ENCODE data around the gene AARS2.

The AARS2 gene

DNA sequence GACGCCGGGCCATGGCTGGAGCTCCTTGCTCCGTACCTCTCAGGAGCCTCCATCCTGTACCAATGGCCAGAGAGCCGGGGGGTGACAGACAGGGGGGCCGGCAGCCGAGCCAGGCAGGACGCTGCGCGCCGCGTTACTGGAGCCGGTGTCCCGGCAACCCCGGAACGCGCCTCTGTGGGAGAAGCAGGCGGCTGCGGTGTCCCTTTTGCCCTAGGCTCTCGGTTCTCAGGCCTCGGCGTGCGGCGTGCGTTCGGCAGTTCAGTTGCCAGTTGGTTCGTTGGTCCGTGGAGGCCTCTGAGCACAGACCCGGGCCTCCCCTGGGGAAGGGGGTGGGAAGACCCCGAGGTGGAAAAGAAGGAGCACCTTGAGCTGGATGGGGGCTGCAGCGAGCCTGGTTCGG, 29.3 kb upstream of the AARS2 start, which contains the start of gene SPATS1:
TSS of gene SPATS1 (plus strand) at position 162 of the 400 bp plus-strand sequence. CDS start 446 bp downstream, outside the sequence.
- TF ChIP-seq, protein P1, sequence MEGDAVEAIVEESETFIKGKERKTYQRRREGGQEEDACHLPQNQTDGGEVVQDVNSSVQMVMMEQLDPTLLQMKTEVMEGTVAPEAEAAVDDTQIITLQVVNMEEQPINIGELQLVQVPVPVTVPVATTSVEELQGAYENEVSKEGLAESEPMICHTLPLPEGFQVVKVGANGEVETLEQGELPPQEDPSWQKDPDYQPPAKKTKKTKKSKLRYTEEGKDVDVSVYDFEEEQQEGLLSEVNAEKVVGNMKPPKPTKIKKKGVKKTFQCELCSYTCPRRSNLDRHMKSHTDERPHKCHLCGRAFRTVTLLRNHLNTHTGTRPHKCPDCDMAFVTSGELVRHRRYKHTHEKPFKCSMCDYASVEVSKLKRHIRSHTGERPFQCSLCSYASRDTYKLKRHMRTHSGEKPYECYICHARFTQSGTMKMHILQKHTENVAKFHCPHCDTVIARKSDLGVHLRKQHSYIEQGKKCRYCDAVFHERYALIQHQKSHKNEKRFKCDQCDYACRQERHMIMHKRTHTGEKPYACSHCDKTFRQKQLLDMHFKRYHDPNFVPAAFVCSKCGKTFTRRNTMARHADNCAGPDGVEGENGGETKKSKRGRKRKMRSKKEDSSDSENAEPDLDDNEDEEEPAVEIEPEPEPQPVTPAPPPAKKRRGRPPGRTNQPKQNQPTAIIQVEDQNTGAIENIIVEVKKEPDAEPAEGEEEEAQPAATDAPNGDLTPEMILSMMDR (IDR thresholded peaks at IDR 0.05; ENCODE audit: low read depth, low read length, poor library complexity, severe bottlenecking), result no peak
- TF ChIP-seq EZH2phosphoT487 (IDR thresholded peaks at IDR 0.05; ENCODE audit: borderline replicate concordance, low read length), result no peak
- Histone ChIP-seq H4K20me1 (ENCODE audit: control insufficient read depth, insufficient read depth, low read depth, low read length) (no peaks in the 10 kb centered on the region), H3K4me1 (ENCODE audit: control insufficient read depth, low read length) (peaks cover 23% of the 10 kb centered on the region), H3K4me3 (ENCODE audit: low read length) (no peak within 1 kb of the TSS; the same call in 1 of the 2 replicates), H3K27ac (ENCODE audit: low read depth, low read length) (no peak within 1 kb of the TSS), H3K27me3 (ENCODE audit: control insufficient read depth, low read length) (peaks cover 33% of the 10 kb centered on the region), H3K36me3 (ENCODE audit: control insufficient read depth, low read length) (no peaks in the 10 kb centered on the region), H3K9me2 (replicated peaks; ENCODE audit: control insufficient read depth, low read length) (no peaks in the 10 kb centered on the region), H3K9me3 (ENCODE audit: control insufficient read depth, insufficient read depth, low read length) (no peaks in the 10 kb centered on the region), H3K4me2 (ENCODE audit: low read length) (peak within 1 kb of the TSS; percentile 38), H3F3A (ENCODE audit: control insufficient read depth, insufficient read depth) (no peaks in the 10 kb centered on the region), H3K79me2 (ENCODE audit: control insufficient read depth, low read length) (no peaks in the 10 kb centered on the region)

DNA sequence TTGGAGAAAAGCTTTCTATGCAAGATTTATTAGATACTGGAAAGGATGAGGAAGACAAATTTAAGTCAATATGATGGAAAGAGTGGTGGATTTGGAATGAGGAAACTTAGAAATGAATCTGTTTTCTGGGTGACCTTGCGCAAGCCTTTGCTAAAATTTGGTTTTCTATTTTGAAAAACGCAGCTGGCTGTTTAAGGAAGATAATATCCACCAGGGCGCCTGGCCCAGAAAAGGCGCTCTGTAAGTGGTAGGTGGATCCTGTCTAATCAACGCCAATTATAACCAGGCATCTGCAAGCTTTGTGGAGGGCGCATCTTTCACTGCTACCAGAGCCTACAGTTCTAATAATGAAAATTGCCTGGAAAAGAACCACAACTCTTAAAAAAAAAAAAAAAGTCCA, 28.9 kb upstream of the AARS2 start:
- Histone ChIP-seq H3K4me1 (ENCODE audit: control insufficient read depth, low read length) (peaks cover 23% of the 10 kb centered on the region), H3K4me3 (ENCODE audit: low read length) (no peak overlapping the region), H3K9me3 (ENCODE audit: control insufficient read depth, insufficient read depth, low read length) (no peaks in the 10 kb centered on the region), H3F3A (ENCODE audit: control insufficient read depth, insufficient read depth) (no peaks in the 10 kb centered on the region), H3K4me2 (ENCODE audit: low read length) (no peak overlapping the region), H3K27me3 (ENCODE audit: control insufficient read depth, low read length) (peaks cover 33% of the 10 kb centered on the region), H3K27ac (ENCODE audit: low read depth, low read length) (no peak overlapping the region), H3K9me2 (replicated peaks; ENCODE audit: control insufficient read depth, low read length) (no peaks in the 10 kb centered on the region), H3K79me2 (ENCODE audit: control insufficient read depth, low read length) (no peaks in the 10 kb centered on the region), H4K20me1 (ENCODE audit: control insufficient read depth, insufficient read depth, low read depth, low read length) (no peaks in the 10 kb centered on the region), H3K36me3 (ENCODE audit: control insufficient read depth, low read length) (no peaks in the 10 kb centered on the region)
- TF ChIP-seq, protein P1 (IDR thresholded peaks at IDR 0.05; ENCODE audit: low read depth, low read length, poor library complexity, severe bottlenecking), result no peak
- TF ChIP-seq EZH2phosphoT487 (IDR thresholded peaks at IDR 0.05; ENCODE audit: borderline replicate concordance, low read length), result no peak

DNA sequence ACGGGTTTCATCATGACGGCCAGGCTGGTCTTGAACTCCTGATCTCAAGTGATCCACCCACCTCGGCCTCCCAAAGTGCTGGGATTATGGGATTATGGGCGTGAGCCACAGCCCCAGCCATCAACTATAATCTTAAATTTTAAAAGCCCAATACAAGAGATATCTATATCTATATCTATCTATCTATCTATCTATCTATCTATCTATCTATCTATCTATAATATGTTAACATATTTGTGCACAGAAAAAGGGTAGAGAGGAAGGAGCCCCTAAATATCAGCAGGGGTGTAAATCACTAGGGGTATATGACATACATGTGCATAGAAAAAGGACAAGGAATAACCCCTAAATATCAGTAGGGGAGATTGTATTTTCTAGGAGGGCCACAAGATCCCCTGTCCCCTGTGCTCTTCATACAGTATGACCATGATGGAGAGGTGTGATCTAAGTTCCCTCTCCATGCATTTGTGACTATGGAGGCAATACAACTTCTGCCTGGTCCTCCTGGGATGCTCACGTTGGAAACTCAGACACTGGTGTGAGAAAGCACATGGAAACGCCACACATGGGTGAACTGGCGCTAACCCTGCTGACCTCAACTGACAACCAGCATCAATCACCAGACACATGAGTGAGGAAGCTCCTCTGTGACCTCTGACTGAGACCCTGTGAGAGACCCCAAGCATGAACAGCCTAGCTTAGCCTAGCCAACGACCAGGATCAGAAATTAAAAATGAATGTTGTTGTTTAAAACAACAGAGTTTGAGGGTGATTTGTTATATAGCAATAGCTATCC, 28.1 kb upstream of the AARS2 start:
- Histone ChIP-seq H3K27me3 (ENCODE audit: control insufficient read depth, low read length) (peaks cover 33% of the 10 kb centered on the region), H4K20me1 (ENCODE audit: control insufficient read depth, insufficient read depth, low read depth, low read length) (no peaks in the 10 kb centered on the region), H3K27ac (ENCODE audit: low read depth, low read length) (no peak overlapping the region), H3K9me3 (ENCODE audit: control insufficient read depth, insufficient read depth, low read length) (no peaks in the 10 kb centered on the region), H3K36me3 (ENCODE audit: control insufficient read depth, low read length) (no peaks in the 10 kb centered on the region), H3K4me3 (ENCODE audit: low read length) (no peak overlapping the region), H3K4me2 (ENCODE audit: low read length) (no peak overlapping the region), H3F3A (ENCODE audit: control insufficient read depth, insufficient read depth) (no peaks in the 10 kb centered on the region), H3K9me2 (replicated peaks; ENCODE audit: control insufficient read depth, low read length) (no peaks in the 10 kb centered on the region), H3K4me1 (ENCODE audit: control insufficient read depth, low read length) (peaks cover 23% of the 10 kb centered on the region), H3K79me2 (ENCODE audit: control insufficient read depth, low read length) (no peaks in the 10 kb centered on the region)
- TF ChIP-seq, protein P1 (IDR thresholded peaks at IDR 0.05; ENCODE audit: low read depth, low read length, poor library complexity, severe bottlenecking), result no peak
- TF ChIP-seq EZH2phosphoT487 (IDR thresholded peaks at IDR 0.05; ENCODE audit: borderline replicate concordance, low read length), result no peak
